Activated CD8-positive, alpha-beta memory T cell treated with anti-CD3 and anti-CD28 coated beads for 48 hours (primary cell): ENCODE data around the gene POLG.

Experiments used
- DNase-seq, 3 experiments: peaks; one replicate each; pipeline ENCODE4 v3.0.0-alpha.2; 2020; ENCODE audit warnings: low read depth in 2 of 3, low spot score in 2 of 3

POLG gene

DNA sequence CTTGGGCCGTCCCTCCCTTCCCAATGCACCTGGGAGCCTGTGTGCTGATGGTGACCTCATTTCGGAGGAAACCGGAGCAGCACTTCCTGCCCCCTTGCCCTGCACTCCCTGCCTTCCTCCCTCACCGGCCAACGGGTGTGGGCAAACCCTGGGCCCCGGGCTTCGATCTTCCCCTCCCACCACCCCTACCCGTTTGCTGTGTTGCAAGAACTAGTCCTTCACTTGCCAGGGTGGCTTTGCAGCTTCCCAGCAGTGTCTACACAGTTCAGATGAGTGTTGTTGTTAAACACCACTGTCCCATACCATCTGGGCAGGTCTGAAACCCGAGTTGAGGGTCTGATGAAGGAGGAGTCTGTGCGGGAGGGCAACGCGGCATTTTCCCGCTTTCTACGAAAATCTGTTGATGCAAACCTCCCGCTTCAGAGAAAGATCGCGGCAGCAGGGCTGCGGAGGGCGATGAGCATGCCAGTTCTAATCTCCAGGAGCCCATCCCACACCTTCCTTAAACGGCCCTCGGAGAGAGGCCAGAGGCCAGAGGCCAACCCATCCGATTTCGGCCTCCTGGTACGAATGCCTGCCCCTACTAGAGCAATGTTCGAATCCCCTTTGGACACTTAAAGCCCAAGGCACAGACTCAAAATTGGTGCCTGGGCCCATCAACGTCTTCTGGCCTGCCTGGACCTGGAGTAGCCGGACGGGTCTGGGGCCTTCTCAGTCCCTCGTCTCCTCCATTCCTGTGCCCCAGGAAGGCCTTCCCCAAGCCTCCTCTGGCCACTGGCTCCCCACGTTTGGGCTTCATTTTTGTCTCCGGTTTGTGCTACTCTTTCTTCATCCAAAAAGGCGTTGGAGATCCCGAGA, 35.7 kb upstream of the POLG start:
- no peak for DNase-seq

DNA sequence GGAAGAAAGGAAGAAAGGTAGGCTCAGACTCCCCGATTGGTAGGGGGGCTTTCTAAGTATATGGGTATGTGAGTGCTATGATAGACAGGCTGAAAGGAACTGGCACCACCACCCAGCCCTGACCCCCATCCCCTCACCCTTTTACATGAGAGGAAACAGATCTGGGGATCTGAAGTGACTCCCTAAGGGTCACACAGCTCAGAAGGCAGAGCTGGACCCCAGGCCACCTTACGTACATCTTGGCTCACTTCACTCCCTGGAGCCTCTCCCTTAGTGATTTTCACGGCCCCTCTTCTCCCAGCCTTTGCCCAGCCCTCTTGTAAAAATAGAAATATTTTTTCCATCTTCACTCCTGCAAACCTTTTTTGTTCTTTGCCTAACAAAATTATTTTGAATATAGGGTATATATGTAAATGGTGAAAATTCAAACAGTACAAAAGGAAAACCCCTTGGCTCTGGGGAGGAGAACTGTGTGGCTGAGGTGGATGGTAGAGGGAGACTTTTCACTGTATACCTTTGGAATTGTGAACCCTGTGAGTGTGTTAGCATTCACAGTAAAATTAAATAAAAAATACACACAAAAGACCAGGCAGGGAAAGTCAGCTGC, 34.8 kb upstream of the POLG start:
- no peak for DNase-seq

DNA sequence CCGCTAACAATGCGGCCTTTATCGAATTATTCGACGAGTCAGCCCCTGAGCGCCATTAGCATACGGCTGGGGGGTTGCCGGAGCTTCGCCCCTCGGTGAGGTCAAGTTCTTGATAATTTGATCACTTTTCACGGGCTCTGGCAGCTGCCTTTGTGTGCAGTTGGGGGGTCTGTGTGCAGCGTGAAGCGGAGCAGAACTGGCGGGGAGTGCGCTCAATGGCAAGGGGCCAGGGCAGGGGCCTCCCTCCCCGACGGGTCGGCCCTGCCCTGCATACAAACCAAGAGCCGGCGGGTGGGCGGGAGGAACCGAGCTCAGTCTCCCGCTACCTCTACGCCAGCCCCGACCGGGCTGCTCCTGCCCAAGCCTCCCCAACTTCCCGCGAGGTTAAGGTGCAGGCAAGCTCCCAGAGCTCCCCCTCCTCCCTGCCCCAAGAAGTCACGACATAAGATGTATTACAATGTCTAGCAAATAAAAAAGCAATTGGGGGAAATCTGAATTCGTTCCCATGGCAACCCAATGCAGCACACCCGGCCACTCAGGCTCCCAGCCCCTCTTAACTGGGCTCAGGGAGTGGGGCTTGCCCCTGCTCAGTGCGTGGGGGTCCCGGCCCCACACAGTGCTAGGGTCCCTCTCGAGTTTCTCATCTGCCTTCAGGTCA, 34.1 kb upstream of the POLG start:
- DNase-seq = no peak

DNA sequence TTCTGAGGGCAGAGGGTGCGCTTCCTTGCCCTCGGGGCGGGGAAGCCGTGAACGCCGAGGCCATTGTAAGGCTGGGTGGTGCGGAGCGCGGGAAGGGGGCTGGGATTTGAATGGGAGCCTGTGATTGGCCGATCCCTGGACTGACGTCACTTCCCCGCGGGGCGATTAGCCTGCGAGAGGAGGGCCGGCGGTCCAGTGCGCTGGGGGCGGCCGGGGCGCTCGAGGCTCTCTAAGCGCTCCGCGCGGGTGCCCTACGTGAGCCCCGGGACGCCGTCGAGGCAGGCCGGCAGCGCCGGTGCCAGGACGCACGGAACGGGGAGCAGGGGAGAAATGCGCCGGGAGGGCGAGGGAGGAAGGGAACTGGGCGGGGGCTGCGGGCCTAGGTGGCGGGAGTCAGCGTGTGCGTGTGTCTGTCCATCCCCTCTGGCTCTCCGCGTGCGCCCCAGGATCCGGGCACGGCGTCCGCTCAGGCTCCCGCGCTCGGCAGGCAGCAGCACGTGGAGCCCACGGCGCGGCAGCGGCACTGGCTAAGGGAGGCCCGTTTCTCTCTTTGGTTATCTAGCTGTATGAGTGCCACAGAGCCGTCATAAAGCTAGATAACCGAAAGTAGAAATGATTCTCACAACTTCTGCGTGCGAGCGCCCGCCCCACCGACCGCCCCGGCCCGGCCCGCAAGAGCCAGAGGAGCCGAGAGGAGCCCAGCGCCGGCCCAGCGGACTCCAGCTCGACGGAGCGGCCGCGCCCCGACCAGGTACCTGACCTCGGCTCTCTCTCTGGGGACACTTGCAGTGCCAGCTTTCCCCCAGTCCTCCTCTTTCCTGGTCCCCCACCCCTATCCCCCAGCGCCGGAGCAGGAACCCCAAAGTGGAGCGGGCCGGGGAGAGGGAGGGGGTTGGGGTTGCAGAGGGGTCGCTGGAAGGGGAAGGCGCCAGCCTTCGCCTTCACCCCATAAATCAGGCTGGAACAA, 33.1 kb upstream of the POLG start:
- no peak for DNase-seq

DNA sequence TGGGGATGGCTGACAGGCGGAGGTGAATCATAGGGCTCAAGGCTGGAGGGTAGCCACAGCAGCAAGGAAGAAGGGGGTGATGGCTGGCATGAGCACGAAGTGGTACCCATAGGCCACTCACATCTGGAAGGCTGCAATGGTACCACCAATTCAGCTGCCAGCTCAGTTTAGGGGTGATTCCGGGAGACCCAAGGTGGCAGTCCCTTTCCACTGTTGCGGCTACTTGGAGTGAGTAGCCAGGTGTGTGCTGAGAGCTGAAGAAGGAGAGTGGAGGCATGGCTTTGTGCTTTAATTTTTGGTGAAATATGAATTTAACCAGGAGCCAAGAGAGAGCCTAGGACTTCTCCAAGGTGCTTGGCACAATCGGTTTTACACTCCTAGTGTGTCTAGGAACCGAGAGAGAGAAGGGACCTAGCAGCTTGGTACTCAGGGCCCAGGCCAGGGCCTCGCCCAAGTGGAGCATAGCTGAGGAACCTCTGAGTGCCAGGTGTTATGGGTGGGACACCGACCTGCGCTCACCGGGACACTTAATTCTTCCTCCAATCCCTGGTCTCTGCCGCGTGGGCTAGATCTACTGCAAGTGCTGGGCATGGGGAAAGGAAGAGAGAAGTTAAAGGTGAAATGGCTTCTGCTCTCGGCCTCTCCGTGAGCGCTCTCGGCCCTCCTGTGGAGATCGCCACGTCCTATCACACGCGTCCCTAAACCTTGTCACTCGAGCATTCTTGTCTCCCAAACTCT, 32.2 kb upstream of the POLG start:
- no peak for DNase-seq

DNA sequence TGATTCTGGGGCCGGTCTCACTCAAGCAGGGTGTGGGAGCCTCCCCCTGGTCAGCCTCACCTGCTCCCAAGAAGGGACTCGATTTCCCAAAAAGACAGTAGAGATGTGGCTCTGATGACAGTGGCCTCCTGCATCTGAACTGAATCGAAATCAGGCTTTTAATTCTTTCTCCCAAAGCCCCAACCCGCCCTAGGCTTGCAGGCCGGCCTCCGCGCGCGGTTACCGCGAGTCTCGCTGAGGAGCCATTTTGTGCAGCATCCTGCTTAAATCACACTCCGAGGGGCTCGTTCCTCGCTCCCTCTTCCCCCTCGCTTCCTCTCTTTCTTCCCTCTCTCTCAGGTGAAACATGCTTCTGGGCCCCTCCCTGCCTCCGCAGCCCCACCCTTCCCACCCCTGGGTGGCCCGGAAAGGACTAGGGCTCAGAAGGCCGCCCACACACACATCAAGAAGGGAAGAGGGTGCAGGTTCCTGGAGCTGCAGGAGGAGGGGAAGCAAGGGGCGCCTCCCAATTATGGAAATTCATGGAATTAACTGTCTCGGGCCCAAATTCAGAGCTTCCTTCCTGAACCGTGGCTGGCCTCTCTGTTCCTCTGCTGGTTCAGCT, 30.9 kb upstream of the POLG start:
- no peak for DNase-seq

DNA sequence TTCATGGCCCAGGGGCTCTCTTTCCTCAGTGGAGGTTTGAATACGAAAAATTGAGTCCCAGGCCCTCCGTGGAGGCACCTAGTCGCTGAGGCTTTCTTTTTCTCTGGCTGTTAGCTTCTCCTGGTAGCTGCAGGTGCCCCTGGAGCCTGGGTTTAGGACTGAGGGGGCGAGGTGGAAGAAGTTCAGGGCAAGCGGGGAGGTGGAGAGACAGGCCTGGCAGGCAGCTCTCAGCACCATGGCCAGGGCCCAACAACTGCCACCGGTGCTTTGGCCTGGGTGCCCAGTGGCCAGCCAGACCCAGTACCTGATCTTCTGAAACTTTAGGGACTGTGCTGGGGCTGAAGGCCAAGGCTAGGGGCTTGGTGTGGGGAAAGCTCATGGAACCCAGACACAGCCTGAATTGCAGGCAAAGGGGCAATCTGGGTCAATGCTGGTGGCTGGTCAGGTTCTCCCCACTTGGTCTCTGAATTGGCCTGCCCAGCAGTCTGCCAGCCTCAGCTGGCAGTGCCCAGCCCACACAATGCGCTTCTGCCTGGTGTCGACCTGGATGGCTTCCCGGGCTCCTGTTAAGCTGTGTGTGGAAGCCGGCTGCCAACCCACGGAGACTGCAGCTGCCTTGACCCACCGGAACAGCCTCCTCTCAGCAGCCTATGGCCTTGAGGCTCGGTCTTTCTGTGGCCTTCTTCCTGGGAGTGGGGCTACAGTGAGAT, 30.3 kb upstream of the POLG start:
- DNase-seq = no peak

DNA sequence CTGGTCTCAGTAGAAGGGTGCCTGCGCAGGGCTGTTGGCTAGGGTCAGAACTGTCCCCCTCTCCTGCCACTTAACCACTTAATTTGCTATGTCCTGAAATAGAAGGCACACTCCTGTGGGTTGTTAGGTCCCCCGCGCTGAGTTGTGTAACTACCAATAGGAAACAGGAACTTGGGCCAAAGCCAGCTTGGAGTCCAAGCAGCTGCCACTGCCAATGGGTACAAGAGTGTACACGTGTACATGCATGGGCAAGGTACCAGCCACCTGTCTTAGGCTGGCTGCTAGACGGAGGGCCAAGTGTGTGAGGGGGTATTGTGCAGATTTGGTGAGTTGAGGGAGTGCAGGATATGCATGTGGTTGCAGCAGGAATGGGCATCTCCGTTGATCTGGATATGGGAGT, 29.7 kb upstream of the POLG start:
- no peak for DNase-seq

DNA sequence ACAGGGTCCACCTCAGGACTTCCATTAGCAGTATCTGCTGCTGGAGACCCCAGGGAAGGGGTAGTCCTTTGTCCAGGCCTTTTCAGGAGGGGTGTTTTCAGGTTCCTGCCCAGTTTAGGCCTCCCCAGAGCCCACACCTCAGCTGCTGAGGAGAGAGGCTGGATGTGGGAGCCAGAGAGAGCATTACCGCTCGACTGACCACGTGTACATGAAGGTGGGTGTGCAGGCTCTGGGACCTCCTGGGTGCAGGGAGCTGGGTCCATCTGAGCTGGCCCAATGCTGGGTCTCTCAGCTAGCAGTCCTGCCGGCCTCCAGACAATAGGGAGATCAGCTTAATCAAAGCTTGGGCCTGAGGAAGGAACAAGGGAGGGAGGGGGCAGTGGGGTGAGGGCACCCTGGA, 29.1 kb upstream of the POLG start:
- no peak for DNase-seq

DNA sequence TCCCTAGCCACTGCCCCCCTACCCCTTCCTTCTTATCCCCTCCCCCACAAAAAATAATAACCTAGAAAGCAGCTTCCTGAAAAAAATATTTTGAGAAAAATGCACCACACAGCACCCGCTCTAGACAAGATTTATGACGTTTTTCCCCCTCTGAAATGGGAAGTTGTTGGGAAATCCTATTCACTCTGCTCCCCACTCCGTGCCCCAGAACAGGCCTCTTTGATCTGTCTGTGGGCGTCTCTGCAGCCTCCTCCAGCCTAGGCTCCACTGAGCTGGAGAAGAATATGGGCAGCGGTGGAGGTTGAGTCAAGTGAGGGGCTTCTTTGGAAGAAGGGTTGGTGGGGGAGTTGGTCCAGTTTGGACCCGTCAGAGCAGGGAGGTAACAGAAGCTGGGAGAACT, 28.5 kb upstream of the POLG start:
- DNase-seq = no peak

DNA sequence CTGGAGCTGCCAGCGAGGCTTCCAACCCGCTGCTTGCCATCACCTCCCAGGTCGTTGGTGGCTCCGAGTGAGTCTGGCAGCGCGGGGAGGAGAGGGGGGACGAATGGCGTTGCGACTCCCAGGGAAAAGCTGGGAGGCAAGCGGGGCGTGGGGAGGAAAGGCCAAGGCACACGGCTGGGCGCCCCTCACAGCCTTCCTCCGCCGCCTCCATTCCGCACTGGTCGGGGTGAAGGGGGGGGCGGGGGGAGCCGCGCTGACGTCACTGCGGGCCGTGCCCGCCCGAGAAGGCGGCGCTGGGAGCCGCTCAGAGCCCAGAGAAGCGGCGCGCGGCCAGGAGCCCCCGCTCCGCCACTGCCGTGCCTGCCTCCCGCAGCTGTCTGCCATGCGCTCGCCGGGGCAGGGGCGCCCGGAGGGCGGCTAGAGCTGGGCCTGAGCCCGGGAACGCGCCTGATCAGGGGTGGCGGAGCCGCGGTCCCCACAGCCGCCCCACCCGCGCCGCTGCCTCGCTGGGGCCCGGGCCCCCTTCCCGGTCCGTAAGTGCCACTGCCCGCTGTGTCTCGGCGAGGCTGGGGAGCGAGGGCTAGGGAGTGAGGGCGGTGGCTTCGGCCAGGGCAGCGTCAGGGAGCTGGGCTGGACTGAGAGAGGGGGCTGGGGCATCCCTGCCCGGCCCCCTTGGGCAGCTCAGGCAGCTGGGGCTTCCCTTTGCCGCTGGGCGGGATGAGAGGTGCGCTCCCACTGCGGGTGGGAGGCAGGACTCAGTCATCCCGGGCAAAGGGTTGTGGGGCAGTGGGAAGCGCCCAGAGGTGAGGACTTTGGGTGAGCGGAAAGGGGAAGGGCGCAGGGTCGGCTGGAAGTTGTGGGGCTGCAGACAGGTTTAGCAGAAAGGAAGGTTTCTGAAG, 27.8 kb upstream of the POLG start:
- no peak for DNase-seq

DNA sequence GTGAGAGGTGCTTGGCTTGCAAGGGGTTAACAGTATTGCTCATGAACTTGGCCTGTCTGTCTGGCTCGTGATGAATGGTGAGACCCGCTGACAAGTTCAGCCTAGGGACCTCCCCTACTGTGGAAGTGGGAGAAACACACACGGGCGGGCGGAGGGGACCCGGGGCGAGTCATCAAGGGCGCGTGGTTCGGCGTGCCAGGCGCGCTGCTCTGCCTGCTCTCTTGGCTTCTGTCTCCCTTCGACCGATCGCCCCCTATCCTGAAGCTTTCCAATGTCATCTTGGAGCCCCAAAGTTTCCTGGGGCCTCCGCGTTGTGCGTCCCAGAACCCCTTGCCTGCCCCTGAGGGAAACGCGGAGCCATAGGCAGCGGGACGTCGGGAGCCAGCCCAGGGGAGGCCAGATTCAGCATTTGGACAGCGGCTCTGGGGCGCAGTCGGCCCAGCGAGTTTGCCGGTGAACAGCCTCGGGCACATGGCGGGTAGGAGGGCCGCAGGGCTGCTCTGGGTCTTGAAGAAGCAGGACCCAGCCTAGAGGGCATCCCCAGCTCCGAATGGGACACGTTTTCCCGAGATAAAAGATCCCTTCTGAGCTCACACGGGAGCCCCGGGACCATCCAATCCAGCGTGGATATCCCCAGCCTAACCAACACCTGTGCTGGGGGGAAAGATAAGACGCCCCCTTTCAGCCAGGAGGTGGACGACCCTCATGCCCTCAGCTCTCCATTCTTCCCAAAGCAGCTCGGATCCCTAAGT, 27.0 kb upstream of the POLG start:
- DNase-seq = no peak

DNA sequence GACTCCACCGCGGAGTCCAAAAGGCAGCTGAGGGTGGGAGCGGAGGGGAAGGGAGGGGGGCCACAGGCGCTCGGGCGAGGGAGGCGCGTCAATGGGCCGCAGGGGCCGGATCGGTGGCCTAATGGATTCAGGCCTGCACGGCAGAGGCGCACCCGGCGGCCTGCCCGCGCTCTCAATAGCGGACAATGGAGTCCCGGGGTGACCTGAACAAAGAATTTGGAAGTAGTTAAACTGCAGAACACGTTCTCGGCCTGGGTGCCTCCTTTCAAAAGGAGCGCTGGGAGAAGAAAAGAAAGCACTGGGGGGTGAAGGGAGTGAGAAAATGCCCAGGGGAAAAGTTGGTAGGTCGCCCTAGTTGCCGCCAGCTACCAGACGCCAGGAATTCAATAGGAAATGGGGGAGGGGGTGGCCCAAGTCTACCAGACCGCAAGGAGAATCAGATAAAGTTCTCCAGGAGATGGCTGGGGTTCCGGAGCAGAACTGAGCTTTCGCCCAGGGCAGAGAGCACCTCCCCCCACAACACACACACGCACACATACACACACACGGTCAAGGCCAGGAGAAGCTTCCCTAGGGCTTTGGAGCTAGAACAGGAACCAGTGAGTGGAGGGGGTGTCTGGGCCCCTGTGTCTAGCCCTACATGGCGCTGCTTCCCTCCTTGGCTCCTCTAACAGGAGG, 25.8 kb upstream of the POLG start:
- DNase-seq = no peak

DNA sequence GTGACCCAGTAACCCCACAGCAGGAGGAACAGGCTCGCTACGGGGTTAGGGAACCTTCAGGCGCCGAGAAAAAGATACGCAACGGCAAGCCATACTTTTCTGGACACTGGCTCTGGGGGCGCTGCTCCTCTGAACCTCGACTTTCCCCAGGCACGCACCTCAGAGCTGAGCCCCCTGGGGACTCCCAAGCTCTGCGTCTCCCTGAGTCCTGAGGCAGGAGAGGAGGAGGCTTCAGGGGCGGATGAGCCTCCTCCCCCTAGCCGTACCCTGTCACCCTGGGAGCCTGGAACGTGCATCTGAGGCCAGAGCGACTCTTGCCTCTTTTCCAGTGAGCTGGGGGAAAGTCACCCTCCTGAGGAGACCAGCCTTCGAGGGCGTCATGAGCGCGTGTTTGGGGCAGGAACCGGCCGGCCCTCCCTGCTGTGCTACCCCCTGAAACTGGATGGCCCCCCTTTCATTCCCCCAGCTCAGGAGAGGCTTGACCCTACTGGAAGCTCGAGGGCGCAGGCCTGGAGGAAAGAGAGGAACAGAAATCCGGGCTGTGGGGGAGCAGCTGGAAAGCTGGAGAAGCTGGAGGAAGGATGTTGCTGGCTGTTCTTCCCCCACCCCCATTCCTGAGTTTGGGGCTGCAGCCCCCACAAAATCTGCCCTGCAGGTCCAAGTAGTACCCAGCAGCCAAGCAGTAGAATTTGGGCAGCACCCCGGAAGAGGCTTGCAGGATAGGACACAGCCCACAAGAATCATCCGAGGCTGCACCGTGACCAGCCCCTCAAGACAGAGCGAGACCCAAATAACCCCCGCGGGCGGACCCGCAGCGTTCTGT, 25.1 kb upstream of the POLG start:
- DNase-seq = no peak

DNA sequence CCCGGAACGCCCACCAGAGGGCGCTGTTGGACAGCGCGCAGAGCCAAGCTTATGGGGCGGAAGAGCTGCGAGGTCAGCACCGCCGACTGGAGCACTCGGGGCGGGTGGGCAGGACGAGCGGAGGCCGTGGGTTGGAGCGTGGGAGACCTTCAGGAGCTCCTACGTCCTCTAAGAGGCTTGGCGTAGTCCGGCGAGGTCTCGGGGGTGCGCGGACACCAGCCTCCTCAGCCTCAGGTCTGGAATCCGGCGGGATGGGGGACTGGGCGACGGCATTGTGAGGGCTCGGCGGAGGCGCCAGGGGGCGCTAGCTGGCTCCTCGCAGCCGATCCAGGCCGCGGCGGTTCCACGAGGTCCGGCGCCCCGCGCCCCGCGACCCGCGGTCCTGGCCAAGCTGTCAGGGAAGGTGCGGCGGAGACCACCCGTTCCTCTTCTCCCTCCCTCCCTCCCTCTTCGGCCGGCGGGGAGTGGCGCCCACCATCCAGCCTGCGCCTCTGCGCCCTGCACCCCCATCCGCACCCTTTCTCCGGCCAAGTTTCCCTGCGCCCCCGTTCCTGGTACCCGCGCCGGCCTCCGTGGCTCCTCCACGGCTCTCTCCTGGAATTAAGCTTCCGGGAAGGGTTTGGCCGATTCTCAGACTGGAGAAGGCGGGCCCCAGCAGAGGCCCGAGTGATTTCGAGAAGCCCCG, 24.3 kb upstream of the POLG start:
- DNase-seq = peak; percentile 61 to 88 (median 79)

DNA sequence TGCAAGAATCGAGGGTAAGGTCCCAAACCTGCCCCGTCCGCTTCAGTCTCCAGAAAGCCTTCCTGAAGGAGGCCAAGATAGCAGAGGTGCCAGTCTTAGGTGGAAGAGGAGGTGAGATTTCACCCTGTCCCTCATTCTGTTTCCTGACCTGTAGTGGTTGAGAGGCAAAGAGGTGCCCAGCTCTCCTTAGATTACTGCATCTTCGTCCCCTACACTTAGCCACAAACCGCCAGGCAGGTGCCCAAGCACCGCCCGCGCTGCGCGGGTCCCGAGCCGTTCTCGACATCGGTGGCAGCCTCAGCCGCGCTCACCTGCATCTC, 23.8 kb upstream of the POLG start:
- no peak for DNase-seq
